PFSK-1 (cell line): ENCODE results near the gene CACNG6.

Experiments used
- FOXP2 ChIP-seq: optimal IDR thresholded peaks from 2 replicates; pipeline ENCODE3; 2011; ENCODE audit warnings: borderline replicate concordance, control low read depth, inconsistent platforms; ENCODE audit not compliant: insufficient read depth; ENCODE audit errors: extremely low read length, extremely low read depth
- POLR2AphosphoS5 ChIP-seq: IDR thresholded peaks from 2 replicates; pipeline ENCODE4 v1.6.1; 2012; ENCODE audit warnings: low read depth, mild to moderate bottlenecking, control low read depth, low read length, moderate library complexity
- SIN3A ChIP-seq: IDR thresholded peaks from 2 replicates; pipeline ENCODE4 v1.6.1; 2012; ENCODE audit warnings: mild to moderate bottlenecking, low read length, moderate library complexity, borderline replicate concordance; ENCODE audit not compliant: insufficient read depth
- TAF1 ChIP-seq: IDR thresholded peaks from 2 replicates; pipeline ENCODE4 v1.6.1; 2012; ENCODE audit warnings: low read length, control low read depth, borderline replicate concordance; ENCODE audit not compliant: insufficient read depth
- TF ChIP-seq, protein P1 (sequence below), 2 experiments: IDR thresholded peaks; 2 replicates each; pipeline versions ENCODE4 v1.6.1 to v1.8.0; 2011 to 2012; ENCODE audit warnings: low read depth in 2 of 2, low read length in 2 of 2, control low read depth in 1 of 2, inconsistent platforms in 1 of 2, mild to moderate bottlenecking in 1 of 2, moderate library complexity in 1 of 2; ENCODE audit not compliant: insufficient read depth in 1 of 2

CACNG6 gene

DNA sequence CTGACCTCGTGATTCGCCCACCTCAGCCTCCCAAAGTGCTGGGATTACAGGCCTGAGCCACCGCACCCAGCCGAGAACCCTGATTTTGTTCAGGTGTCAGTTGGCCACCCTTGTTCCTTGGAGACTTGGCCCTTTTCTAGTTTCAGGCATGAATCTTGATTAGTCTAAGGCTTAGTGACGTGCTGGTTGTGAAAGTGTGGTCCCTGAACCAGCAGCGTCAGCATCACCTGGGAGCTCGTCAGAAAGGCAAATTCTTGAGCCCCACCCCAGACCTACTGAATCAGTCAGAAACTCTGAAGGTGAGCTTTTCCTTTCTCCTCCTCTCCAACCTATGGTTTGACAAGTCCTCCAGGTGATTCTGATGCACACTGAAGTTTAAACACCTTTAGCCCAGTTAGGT, 35.2 kb downstream of the CACNG6 start:
- TF ChIP-seq, protein P1, sequence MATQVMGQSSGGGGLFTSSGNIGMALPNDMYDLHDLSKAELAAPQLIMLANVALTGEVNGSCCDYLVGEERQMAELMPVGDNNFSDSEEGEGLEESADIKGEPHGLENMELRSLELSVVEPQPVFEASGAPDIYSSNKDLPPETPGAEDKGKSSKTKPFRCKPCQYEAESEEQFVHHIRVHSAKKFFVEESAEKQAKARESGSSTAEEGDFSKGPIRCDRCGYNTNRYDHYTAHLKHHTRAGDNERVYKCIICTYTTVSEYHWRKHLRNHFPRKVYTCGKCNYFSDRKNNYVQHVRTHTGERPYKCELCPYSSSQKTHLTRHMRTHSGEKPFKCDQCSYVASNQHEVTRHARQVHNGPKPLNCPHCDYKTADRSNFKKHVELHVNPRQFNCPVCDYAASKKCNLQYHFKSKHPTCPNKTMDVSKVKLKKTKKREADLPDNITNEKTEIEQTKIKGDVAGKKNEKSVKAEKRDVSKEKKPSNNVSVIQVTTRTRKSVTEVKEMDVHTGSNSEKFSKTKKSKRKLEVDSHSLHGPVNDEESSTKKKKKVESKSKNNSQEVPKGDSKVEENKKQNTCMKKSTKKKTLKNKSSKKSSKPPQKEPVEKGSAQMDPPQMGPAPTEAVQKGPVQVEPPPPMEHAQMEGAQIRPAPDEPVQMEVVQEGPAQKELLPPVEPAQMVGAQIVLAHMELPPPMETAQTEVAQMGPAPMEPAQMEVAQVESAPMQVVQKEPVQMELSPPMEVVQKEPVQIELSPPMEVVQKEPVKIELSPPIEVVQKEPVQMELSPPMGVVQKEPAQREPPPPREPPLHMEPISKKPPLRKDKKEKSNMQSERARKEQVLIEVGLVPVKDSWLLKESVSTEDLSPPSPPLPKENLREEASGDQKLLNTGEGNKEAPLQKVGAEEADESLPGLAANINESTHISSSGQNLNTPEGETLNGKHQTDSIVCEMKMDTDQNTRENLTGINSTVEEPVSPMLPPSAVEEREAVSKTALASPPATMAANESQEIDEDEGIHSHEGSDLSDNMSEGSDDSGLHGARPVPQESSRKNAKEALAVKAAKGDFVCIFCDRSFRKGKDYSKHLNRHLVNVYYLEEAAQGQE (IDR thresholded peaks at IDR 0.05; ENCODE audit: insufficient read depth in 1 of 2, low read depth in 2 of 2, low read length in 2 of 2), result no peak
- TF ChIP-seq SIN3A (no peak), TAF1 (no peak), POLR2AphosphoS5 (no peak), FOXP2 (no peak)

DNA sequence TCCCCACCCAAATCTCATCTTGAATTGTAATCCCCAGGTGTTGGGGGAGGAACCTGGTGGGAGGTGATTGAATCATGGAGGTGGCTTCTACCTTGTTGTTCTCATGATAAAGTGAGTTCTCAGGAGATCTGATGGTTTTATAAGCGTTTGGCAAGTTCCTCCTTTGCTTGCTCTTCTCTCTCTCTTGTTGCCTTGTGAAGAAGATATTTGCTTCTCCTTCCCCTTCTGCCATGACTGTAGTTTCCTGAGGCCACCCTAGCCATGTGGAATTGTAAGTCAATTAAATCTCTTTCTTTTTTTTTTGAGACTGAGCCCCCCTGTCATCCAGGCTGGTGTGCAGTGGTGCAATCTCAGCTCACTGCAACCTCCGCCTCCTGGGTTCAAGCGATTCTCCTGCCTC, 37.9 kb downstream of the CACNG6 start:
- TF ChIP-seq FOXP2 (no peak), SIN3A (no peak), TAF1 (no peak), POLR2AphosphoS5 (no peak)
- TF ChIP-seq, protein P1 (IDR thresholded peaks at IDR 0.05; ENCODE audit: insufficient read depth in 1 of 2, low read depth in 2 of 2, low read length in 2 of 2), result no peak

DNA sequence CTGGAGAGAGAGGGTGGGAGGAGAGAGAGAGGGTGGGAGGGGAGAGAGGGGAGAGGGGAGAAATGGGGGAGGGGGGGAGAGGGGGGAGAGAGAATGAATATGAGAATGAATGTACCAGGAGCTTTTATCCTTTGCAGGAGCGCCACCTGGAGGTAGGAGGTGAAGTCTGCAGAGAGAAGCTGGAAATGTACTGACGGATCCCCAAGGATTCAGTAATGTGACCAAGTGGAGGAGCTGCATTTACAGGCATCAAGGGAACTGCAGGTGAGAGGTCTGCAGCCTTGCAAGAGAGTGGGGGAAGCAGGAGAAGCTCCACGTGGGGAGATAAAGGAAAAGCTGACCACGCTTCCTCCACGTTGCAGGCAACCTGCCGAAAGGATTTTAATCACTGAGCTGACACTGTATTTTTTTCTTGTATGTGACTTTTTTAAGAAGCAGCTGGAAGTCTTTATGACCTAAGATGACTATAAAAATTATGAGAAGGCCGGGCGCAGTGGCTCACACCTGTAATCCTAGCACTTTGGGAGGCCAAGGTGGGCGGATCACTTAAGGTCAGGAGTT, 38.6 kb downstream of the CACNG6 start:
- TF ChIP-seq TAF1 (no peak), POLR2AphosphoS5 (no peak), FOXP2 (no peak)
- TF ChIP-seq, protein P1 (IDR thresholded peaks at IDR 0.05; ENCODE audit: insufficient read depth in 1 of 2, low read depth in 2 of 2, low read length in 2 of 2), result no peak

DNA sequence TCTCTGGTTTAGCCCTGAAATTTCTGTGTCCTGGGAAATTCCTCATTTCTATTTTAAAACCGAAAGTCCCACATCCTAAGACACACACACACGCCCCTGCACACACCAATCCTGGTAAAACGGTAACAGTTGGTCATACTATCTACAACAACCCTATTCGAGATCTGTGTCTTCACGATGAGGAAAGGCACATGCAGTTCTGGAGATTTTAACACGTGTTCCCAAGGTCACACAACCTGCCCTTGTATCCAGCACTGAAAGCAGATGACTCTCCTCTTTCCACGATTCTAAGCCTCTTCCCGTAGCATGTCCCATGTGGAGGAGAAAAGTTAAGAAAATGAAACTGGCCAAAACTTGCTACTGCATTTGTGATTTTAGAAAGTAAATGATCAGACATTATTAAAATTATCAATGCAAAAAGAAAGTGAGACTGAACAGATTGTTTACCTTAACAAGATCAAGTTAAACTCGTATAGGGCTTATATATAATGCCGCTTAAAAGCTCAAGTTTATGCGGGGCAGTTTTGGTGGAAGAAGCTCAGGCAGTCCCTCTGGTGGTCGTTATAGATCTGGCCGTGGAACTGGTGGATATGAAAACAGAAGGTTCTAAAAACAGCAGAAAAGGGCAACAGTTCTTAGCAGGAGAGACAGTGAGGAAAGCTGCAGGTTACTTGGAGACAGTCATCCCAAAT, 39.6 kb downstream of the CACNG6 start:
- TF ChIP-seq TAF1 (no peak), FOXP2 (no peak), SIN3A (no peak), POLR2AphosphoS5 (no peak)
- TF ChIP-seq, protein P1 (IDR thresholded peaks at IDR 0.05; ENCODE audit: insufficient read depth in 1 of 2, low read depth in 2 of 2, low read length in 2 of 2), result no peak
